K562 (cell line): ENCODE measurements around the gene CARMIL3. TPM values are rescaled to one million over a fixed set of nuclear protein-coding genes. Genes with fewer than 3 reads are reported as not detected.

ENCODE experiments used
- ATF1 ChIP-seq, 2 experiments: fragments of 450-650 bp in 1 of 2; IDR thresholded peaks; 2 replicates each; pipeline ENCODE4 v1.6.1; 2016; ENCODE audit warnings: missing compliant biosample characterization in 1 of 2, missing genetic modification characterization in 1 of 2
- CBX1 ChIP-seq: sonication (generic); IDR thresholded peaks from 2 replicates; pipeline ENCODE4 v1.6.1; 2016; ENCODE audit warnings: antibody characterized with exemption, low read depth, mild to moderate bottlenecking
- CEBPZ ChIP-seq: fragments of 150-350 bp; IDR thresholded peaks from 2 replicates; pipeline ENCODE4 v1.6.1; 2014; ENCODE audit warnings: low read depth, mild to moderate bottlenecking, low read length, borderline replicate concordance
- GTF3C2 ChIP-seq: IDR thresholded peaks from 3 replicates; pipeline ENCODE4 v1.6.1; 2011; ENCODE audit warnings: borderline replicate concordance, mild to moderate bottlenecking, moderate library complexity; ENCODE audit not compliant: insufficient read length; ENCODE audit errors: extremely low read depth
- MEIS2 ChIP-seq: fragments of 450-650 bp; IDR thresholded peaks from 2 replicates; pipeline ENCODE4 v1.6.1; 2014; ENCODE audit warnings: mild to moderate bottlenecking; ENCODE audit not compliant: partially characterized antibody
- MYC ChIP-seq, 2 experiments: fragments of 250-450 bp in 1 of 2; sonication (Bioruptor Pico) in 1 of 2; IDR thresholded peaks; 2 replicates each; pipeline versions ENCODE4 v1.5.1 to v1.6.1; 2012 to 2021; ENCODE audit warnings: low read depth in 2 of 2, borderline replicate concordance in 1 of 2, improper control_type of control experiment in 1 of 2, low read length in 1 of 2, mild to moderate bottlenecking in 1 of 2, moderate library complexity in 1 of 2
- PHB2 ChIP-seq: fragments of 450-650 bp; IDR thresholded peaks from 2 replicates; pipeline ENCODE4 v1.6.1; 2017; ENCODE audit warnings: low read depth
- RAD51 ChIP-seq: fragments of 450-650 bp; IDR thresholded peaks from 2 replicates; pipeline ENCODE4 v1.7.1; 2016; ENCODE audit warnings: low read depth, mild to moderate bottlenecking, borderline replicate concordance
- RREB1 ChIP-seq: fragments of 250-450 bp; sonication (Bioruptor Pico); IDR thresholded peaks from 2 replicates; pipeline ENCODE4 v1.4.0; 2020
- SRSF3 ChIP-seq: fragments of 200-400 bp; formaldehyde crosslinking; IDR thresholded peaks from 2 replicates; pipeline ENCODE4 v1.6.1; 2016; ENCODE audit warnings: mild to moderate bottlenecking, low read length, moderate library complexity; ENCODE audit not compliant: insufficient read depth
- WHSC1 ChIP-seq: IDR thresholded peaks from one replicate; pipeline ENCODE4 v1.6.1; 2012; ENCODE audit warnings: low read length, control low read depth, inconsistent platforms
- ZKSCAN3 ChIP-seq: fragments of 250-450 bp; sonication (Bioruptor Pico); IDR thresholded peaks from 2 replicates; pipeline ENCODE4 v1.4.0; 2020
- ZNF445 ChIP-seq: fragments of 250-450 bp; sonication (Bioruptor Pico); IDR thresholded peaks from 2 replicates; pipeline ENCODE4 v1.4.0; 2020; ENCODE audit warnings: low read depth, mild to moderate bottlenecking, moderate library complexity
- polyA plus RNA-seq, 8 experiments: library from polyadenylated mRNA; depleted of rRNA in 4 of 8; stranded (reverse) in 5 of 8; unstranded in 3 of 8; fragments of >200 nt; fragmentation: Nextera tagmentation in 2 of 8; fragmentation: Illumina TruSeq in 1 of 8; extraction: Ambion mirVana in 2 of 8; extraction: Trizol in 1 of 8; gene quantifications; 2 replicates each; pipeline versions ENCODE4 v1.2.1 to v1.2.3, GENCODE V29; 2011 to 2014; ENCODE audit warnings: inconsistent platforms in 1 of 8, missing spikeins in 1 of 8
- total RNA-seq, 7 experiments: library from RNA; depleted of rRNA in 6 of 7; stranded (reverse); fragments of >200 nt in 6 of 7; fragmentation: Illumina TruSeq in 2 of 7; extraction: Trizol in 2 of 7; gene quantifications; 2 replicates each; pipeline versions ENCODE4 v1.2.1 to v1.2.3, GENCODE V29; 2011 to 2021; ENCODE audit warnings: low replicate concordance in 1 of 7

The CARMIL3 gene
- total and polyA plus RNA-seq, 9 of the 15 experiments (the other 6 are each of a cell fraction or from before 2014, with no cell fraction given) = 0.01 to 0.11 (median 0.05) TPM; not detected in 5

DNA sequence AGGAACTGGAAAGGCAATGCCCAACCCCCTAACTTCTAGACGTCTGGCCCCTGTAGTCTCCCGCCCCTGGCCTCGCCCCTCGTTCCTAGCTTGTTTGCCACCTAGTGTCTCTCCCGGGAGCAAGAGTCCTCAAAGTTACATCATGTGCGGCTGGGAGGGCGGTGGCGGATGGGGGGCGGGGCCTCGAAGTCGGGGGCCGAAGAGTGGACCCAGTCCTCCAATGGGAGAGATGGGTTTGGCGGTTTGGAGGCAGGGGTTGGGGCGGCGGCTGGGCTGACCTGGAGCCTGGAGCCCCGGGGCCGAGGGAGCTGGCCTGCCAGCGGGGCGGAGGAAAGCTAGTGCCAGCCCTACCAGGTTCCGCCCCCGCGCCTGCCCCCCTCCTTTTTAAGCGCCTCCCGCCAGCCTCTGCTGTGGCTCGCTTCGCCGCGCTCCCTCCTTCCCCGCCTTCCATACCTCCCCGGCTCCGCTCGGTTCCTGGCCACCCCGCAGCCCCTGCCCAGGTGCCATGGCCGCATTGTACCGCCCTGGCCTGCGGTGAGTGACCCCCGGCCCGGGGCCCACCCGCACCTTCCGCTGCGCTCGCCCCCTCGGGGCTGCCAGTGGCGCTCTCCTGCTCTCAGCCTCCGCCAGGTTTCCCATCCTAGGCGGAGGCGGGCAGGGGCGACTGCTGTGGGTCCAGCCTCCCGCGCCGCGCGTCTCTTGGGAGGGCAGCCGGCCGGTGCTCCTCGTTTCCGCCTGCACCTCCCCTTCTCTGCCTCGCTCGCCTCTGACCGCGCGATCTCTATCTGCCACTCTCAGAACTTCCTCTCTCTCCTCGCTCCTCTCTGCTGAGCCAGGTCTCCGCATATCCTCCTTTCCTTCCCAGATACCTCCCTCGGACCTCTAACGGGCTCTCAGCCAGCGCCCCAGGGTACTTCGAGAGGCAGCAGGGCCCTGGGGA lies 42.4 kb downstream of the CARMIL3 start, which contains the start of gene PCK2 (continued):
- TF ChIP-seq WHSC1 (no peak), ATF1 (CRISPR knock-in tag; IDR thresholded peaks at IDR 0.05) (no peak), ATF1 (tag; IDR thresholded peaks at IDR 0.05) (no peak), MYC (IDR thresholded peaks at IDR 0.05; ENCODE audit: low read depth, low read length) (peak; percentile 88), MYC (CRISPR knock-in tag; IDR thresholded peaks at IDR 0.05; ENCODE audit: borderline replicate concordance, low read depth) (peak; percentile 77; the same call in 1 of the 2 replicates), PHB2 (no peak), SRSF3 (0 out of 2 replicates have a peak, but pooled peaks have one; percentile 69), CBX1 (peak; percentile 84), CEBPZ (no peak), ZNF445 (CRISPR knock-in tag) (no peak), RREB1 (0 out of 2 replicates have a peak, but pooled peaks have one; percentile 51), RAD51 (no peak), MEIS2 (no peak), ZKSCAN3 (CRISPR knock-in tag) (no peak), GTF3C2 (no peak)
